HL-60/S4 treated with phorbol 12-myristate 13-acetate at 8.2 ng/mL for 4 days and 3 days (cell line): ENCODE measurements around the gene PELI2.

Source experiments
- in situ Hi-C: fragments of 300-500 bp; cut with MboI; formaldehyde crosslinking; loops from 2 replicates; pipeline ENCODE4 v1.15.0; 2022; ENCODE audit warnings: low sequenced_read_pairs

The PELI2 gene

DNA sequence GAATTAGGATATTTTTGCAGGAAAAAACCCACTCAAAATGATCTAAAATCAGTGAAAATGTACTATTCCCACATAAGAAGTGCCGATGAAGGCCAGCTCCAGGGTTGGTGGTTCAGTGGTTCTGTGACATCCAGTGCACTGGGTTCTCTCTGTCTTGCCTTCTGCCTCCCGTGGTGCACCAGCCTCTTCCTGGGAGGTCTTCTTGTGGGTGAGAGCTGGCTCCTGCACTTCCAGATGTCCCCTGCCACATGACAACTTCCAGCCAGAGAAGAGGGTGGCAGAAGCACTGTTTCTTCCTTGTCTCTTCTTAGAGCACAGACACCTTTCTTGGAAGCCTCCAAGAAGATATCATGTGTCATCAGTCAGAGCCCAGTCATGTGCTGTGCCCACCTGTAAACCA is 170.9 kb downstream of the PELI2 start:
- in situ Hi-C loops, result no loop called here

DNA sequence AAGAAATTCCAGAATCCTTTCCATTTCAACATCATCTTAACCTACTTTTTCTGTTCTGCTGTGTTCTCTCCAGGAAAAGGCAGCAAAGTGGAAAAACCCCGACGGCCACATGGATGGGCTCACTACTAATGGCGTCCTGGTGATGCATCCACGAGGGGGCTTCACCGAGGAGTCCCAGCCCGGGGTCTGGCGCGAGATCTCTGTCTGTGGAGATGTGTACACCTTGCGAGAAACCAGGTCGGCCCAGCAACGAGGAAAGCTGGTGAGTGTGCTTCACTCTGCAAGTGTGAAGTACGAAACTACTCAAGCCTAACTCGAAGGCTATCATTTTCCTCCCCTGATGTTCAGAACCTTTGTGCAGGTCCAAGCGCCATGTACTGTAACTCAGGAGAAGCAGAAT is 172.0 kb downstream of the PELI2 start:
- in situ Hi-C loops, result no loop called here

DNA sequence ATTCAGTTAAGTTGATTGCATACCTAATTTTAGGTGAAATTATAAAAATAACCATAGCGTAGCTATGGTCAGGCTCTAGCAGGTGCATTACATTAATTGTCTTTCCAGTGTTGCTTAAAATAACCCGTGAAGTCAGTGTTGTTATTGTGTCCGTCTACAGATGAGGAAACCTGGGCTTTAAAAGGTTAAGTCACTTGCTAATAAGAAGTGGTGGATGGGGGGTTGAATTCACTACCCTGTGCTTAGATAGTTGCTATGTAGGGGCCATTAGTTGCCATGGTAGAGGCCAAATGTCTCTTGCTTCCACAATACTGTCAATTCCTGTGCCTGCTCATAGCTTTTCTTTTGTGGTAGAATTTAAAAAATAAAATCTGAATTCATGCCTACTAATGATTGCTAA is 174.8 kb downstream of the PELI2 start:
- in situ Hi-C loops, result no loop called here

DNA sequence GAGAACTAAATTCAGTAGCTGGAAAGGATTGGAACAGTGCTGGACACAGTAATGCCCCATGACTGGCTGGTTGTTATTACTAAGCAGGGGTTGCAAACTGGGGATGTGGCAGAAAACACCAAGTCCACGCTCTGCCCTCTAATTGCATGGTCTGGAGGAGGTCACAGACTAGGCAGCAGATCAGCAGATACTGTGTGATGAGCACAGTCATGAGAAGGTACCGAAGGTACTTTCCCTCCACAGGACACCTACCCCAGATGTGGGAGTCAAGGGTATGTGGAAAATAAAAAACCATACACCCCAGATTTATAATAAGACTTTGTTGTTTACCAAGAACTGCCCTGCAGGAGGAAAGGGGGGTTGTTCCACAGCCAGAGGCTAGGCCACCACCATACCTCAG is 175.3 kb downstream of the PELI2 start:
- in situ Hi-C loops, result no loop called here

DNA sequence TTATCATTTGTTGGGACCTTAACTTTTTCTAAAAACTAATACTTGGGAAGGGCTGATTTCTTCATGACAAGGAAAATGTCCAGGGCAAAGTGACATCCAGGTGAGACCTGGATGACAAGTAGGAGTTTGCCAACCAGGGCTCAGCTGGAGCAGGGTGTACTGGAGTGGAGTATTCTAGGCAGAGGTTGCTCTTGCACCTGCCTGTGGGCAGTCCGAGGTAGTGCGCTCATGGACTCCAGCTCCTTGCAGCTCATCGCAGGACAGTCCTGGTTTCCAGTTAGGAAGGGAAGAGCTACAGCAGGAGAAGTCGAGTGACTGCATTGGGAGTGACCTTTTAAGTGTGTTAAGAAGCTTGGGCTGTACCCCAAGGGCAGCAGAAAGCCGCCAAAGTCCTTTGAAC is 175.9 kb downstream of the PELI2 start:
- in situ Hi-C loops, result no loop called here

DNA sequence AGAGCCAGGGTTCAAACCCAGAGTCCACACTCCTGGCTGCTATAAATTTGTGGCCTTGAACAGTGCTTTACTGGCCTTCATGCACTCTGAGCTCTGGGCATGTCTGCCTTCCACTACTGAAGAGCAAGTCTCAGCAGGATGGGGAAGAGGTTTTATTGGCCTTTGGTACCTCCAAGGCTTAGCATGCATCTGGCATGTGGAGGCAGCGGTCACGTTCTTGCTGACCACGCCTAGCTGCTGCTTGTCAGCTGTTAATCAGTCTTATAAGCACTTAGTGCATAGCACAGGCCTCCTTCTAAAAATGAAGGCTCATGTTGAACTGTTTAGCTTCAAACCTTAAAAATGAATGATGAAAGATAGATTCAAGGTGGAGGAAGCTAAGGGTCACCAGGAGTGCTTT is 177.5 kb downstream of the PELI2 start:
- in situ Hi-C loops, result no loop called here

DNA sequence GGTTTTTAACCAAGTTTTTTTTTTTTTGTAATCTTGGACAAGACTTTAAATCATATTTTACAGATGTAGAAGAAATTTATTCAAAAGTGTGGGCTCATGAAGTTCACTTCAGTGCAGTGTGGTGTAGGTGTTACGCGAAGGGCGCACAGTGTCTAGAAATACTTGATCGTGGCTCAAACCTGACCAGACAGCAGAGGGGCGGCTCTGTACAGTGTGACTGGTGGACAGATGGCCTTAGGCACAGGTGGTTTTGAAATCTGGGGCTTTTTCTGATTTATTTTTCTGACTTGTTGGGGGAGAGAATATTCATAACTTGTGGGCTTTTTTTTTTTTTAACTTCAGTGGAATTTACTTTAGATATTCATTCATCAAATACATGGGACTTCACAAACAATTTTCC is 179.2 kb downstream of the PELI2 start:
- in situ Hi-C loops, result no loop called here

DNA sequence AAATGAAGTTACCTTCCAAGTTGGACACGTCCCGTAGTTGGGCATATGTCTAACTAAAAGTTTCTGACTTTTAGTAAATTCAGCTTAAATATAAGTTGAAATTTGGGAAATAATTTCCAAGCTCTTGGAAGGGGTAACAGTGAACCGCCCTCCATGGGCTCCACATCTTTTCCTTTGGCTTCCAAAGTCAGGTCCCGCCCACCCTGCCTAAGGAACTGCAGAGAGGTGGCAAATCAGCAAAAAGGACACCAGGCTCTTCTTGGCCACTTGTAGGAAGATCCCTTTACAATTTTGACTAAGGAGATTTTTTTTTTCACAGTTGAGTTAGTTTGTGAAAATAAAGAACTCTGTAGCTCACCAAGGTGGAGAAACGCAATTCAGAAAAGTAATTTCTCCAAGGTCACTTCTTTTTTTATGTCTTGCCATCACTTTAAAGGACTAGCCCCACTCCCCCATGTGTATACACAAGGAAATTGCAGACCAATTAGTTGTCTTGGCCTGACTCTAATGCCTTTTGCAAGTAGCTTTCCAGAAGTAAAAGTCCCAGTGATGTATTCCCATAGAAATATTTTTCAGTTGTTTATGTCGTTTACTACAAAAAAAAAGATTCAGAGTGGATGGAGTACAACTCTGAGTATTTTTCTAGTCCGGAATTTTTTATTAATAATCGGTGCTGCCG is 181.2 kb downstream of the PELI2 start:
- in situ Hi-C loops, result no loop called here

DNA sequence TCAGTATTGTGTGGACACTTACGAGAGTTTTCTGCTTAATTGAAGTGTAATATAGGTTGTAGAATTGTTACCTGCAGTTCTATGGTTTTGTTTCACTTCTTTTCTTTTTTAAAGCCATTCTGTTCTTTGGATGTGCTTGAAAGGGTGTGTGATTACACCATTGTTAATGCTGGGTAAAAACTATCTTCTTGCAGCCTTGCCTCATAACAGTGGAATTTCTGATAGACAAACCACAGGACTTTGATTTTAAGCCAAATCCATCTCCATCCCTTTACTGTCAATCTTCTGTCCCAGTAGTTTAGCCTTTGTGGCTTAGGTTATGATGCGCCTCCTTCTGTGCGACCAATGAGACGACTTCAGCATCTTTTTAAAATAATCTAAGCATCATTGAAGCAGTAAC is 182.3 kb downstream of the PELI2 start:
- in situ Hi-C loops, result no loop called here

DNA sequence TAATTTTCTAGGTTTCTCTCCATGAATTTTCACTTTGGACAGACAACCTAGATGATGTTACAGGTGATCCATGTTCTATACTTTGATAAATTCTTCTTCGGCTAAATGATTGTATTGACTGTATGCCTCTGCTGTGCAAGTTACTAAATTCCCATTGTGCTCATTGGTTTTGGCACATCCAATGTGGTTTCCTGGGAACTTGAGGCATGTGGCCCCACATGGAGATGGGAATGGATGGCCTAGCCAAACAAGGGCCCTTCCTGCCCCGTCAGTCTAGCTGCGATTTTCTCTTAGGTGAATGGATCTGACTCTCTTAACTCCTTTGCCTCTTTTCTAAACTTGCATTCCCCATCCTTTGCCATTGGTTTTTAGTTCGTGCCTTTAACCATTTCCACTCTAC is 186.2 kb downstream of the PELI2 start:
- in situ Hi-C loops, result no loop called here

DNA sequence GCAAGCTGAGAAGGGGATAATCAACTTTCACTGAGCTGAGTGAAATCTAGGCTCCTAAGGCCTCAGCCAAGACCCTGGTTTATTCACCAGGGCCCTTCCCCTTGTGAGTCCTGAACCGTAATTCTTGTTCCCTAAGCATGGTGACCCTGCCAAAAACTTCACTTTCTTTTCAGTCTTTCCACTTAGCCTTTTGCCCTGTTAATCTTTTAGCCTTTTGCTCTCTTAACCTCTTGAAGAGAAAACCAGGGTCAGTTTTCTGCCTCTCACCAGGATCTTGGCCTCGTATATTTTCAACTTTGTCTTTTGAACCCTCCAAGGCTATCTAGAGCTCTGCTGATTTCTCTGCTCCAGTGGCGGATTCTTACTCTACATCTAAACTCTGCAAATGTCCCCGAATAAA is 191.0 kb downstream of the PELI2 start:
- in situ Hi-C loops, result no loop called here

DNA sequence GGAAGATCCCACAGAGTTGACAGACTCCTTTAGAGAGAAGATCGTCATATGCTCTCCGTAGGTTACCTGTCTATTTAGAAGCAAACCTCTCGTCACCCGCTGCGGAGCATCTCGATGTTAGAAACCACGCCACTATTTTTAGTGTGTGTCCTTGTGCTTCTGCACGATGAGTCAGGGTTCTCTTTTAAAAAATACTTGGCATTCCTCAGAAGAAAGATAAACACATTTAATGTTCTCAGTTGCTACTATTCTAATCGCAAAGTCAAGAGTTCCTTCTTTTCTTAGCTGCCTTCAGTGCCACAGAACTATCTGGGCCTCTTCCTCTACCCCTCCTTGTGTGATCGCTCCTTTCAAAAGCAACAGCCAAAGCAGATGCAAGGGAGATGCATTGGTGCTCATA is 192.4 kb downstream of the PELI2 start:
- in situ Hi-C loops, result no loop called here

DNA sequence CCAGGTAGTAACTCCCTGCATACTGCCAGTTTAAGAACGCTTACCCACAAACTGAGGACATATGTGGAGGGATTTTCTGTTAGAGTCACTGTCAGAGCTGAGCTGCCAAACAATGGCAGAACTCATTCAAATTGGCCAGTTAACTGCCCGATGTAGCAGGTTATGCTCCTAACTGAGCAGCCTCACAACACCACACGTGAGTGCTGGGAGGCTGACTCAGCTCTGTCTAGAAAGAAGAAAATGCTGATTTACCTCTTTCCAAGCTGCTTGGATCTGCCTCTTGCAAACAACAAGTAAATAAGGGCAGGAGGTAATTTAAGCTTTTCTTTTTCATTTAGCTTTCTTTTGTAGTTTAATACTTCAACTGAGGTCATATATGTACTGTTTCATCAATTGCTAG is 195.6 kb downstream of the PELI2 start:
- in situ Hi-C loops, result no loop called here

DNA sequence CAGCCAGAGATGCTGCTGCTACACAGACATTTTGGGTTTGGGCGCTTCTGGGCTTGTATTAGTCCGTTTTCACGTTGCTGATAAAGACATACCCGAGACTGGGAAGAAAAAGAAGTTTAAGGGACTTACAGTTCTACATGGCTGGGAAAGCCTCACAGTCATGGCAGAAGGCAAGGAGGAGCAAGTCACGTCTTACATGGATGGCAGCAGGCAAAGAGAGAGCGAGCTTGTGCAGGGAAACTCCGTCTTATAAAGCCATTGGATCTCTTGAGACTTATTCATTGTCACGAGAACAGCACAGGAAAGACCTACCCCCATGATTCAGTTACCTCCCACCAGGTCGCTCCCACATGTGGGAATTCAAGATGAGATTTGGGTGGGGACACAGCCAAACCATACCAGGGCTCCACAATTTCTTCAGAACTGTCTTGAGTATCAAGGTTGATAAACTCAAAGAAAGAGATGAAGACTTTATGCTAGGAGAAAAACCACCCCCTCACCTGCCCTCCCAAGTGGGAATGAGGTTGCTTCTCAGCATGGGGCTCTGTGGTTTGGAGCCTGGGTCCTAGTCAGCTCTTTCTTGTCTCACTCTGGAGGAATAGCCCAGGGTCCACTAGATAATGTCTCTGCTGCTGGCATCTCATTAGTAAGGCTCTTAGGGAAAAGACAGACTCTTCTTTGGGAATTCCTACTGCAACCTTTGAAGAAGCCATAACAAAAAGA is 200.3 kb downstream of the PELI2 start:
- in situ Hi-C loops, result no loop called here

DNA sequence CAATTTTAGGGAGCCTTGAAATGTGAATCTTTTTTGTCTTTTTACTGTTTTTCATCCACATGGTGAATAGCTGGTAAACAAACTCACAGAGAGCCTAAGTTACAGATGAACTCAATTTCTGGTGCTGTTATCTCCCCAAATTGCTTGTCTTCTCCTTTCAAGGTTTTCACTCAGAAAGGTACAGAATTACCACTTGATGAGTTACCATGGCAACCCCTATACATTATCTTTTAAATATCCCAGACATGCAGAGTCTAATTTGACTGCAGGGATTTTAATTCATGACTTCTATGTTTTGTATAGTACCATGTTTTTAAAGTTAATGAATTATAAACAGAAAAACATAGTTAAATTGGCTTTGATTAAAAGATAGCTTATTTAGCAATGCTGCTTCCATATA is 203.7 kb downstream of the PELI2 start:
- in situ Hi-C loops, result no loop called here

DNA sequence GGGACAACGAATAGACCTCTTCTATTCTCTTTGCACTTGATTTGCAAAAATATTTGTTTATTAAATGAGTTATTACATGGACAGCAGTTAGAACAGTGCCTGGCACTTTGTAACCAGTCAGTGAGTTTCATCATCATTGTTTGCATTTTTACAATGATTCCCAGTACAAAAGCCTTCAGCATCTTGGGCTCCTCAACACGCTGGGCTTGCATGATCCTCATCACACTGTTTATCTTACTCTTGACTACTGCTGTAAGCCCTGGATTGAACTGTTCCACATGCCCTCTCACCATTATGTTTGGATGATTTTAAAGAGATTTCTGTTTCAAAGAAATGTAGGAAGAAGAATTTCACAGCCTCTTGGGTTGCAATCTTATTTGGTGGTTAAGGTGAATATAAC is 204.3 kb downstream of the PELI2 start:
- in situ Hi-C loops, result no loop called here

DNA sequence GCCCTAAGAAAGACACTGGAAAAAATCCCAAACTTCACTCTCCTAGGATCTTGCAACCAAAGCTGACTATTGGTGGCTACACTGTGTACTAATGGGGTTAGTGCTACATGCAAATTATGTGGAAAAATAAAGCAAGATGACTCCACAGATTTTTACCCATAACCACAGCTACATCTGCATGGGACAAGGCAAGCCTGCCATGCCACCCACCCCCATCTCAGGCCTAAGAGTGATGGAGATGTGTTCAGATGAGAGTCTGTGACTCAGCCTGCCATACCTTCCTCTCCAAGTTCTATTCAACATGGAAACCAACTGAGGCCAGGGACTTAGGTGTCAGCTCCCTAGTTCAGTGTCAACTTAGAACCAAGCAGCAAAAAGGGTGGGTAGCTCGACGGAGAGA is 206.2 kb downstream of the PELI2 start:
- in situ Hi-C loops, result no loop called here

DNA sequence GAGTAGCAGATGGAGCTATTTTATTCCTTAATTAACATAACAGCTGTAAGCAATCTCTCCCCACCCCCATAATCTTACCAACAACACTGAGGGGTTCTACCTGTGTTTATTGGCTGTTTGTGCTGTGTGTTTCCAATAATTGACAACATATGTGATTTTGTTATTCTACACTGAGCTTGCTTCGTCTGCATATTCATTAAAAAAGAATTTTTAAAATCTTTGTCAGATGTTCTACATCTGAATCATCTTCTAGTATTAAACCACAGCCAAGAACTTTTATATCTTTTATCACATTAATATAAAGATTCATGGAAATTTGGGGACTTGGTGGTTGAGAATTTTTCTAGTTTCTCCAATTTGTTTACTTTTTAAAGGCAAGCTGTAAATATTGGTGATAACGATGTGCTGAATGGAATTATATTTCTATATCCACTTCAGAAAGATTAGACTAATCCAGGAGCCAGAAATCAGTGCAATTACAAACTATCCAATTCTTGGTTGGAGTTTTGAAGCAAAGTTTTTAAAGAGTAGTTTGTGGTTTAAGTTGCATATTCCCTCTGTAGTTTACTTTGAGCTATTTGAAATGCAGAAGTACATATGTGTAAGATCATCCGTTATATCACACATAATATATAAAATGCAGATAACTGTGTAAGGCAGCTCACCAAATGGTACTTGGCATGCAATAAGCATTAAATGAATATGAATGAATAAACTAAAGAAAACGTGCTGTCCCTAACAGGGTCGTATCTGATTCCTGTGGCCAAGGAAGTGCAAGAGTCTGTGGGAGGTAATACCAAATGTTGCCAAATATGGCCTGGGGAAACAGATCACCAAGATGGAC is 206.9 kb downstream of the PELI2 start:
- in situ Hi-C loops, result no loop called here

DNA sequence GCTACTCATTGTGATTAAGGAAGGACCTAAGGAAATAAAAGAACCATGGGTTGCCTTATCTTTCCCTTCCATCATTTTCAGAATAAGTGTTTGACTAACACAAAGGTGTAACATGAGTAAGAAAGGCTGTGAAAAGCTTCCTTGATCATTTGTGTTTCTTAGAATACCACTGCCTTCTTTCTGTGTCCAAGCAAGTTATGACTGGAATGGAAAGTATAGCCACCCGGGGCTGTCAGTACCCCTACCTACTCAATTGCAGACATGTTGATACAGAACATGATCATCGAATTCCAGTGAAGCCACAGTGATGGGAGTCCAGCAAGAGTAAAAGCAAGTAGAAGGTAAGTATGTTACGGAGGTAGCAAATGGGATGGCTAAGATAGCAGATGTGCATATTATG is 209.8 kb downstream of the PELI2 start:
- in situ Hi-C loops, result no loop called here

DNA sequence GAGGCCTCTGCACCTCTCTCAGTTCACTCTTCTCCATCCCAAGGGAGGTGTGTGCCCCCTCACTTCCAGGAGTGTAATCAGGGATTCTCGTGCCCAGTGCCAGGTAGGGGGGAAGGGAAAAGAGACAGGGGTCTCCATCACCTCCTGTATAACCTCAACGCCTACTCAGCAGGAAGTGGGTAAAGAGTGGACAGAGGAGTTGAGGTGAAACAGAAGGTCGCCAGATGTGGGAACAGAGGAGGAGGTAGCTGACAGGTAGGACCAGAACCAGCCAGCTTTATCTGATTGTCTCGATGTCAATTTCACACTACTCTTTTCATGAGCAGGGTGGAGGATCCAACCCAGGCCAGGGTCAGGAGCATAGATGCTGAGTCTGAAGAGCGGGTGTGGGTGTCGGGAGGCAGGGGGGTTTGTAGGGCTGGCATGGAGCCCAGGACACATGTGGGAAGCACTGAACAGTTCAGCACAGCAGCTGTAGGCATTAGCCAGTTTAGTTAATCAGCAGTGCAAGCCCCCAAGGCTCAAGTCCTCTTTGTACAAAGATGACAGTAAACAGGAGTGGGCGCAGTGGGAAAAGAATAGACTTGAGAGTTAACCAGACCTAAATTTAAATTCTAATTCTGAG is 213.5 kb downstream of the PELI2 start:
- in situ Hi-C loops, result no loop called here
